ENCODE measurements around the gene PUS1.

- TF ChIP-seq CTCF (conservative IDR thresholded peaks at IDR 0.05; ENCODE audit: low read depth, low read length), result no peak
- no peak for TF ChIP-seq EZH2 (IDR thresholded peaks at IDR 0.05; ENCODE audit: borderline replicate concordance, low read depth, low read length, poor library complexity, severe bottlenecking)
These were observed 12.9 kb downstream of the PUS1 start for GRCh38 chr12:131941987-131942341.

All from A673 (cell line).